Measurements from ENCODE around the gene ADISSP.

The ADISSP gene

GRCh38 chr20:3778976-3779375, 11.4 kb upstream of the ADISSP start:
- DNase-seq, result no peak

- peak; percentile 50 for DNase-seq
These were observed 10.4 kb upstream of the ADISSP start for GRCh38 chr20:3777716-3778629.

GRCh38 chr20:3777381-3777715, 9.8 kb upstream of the ADISSP start:
- no peak for DNase-seq

GRCh38 chr20:3775457-3776108, 8.0 kb upstream of the ADISSP start:
- no peak for DNase-seq

GRCh38 chr20:3771552-3772058, 4.1 kb upstream of the ADISSP start:
- DNase-seq, result no peak

GRCh38 chr20:3768342-3769130, 983 bp upstream of the ADISSP start:
- DNase-seq, result peak; percentile 88

GRCh38 chr20:3767110-3767426, 485 bp downstream of the ADISSP start:
- no peak for DNase-seq

GRCh38 chr20:3766422-3767109, 987 bp downstream of the ADISSP start:
- DNase-seq, result no peak

- no peak for DNase-seq
These were observed 2.2 kb downstream of the ADISSP start for GRCh38 chr20:3765171-3765882.

GRCh38 chr20:3764659-3765058, 2.9 kb downstream of the ADISSP start:
- DNase-seq, result no peak

GRCh38 chr20:3763671-3764601, 3.6 kb downstream of the ADISSP start:
- DNase-seq, result no peak

GRCh38 chr20:3760655-3761348, 6.8 kb downstream of the ADISSP start:
- no peak for DNase-seq

GRCh38 chr20:3759884-3760283, 7.7 kb downstream of the ADISSP start:
- DNase-seq, result no peak

- DNase-seq, result no peak
These were observed 8.2 kb downstream of the ADISSP start for GRCh38 chr20:3759316-3759823.

- DNase-seq, result no peak
These were observed 9.0 kb downstream of the ADISSP start for GRCh38 chr20:3758566-3758965.

GRCh38 chr20:3757268-3757667, 10.3 kb downstream of the ADISSP start:
- DNase-seq, result no peak

- DNase-seq, result no peak
These were observed 11.6 kb downstream of the ADISSP start for GRCh38 chr20:3755814-3756480.

- DNase-seq, result no peak
These were observed 12.3 kb downstream of the ADISSP start for GRCh38 chr20:3755269-3755668.

GRCh38 chr20:3754276-3754630, 13.3 kb downstream of the ADISSP start:
- DNase-seq, result no peak

Data from CD4-positive, alpha-beta T cell treated with Interleukin-15 for 1 hour (primary cell).